Measurements from ENCODE around the gene FOXK2. TPM values are rescaled to one million over a fixed set of nuclear protein-coding genes. Genes with fewer than 3 reads are reported as not detected.

The FOXK2 gene
- total RNA-seq, 1 experiment from 2014 or later, result 72.0 TPM

- Histone ChIP-seq H2AK5ac (ENCODE audit: insufficient read length, low read length) (no peak overlapping the region), H3K23ac (ENCODE audit: insufficient read length, low read depth, low read length) (no peak overlapping the region), H3K18ac (ENCODE audit: insufficient read length, low read depth, low read length) (no peak overlapping the region), H4K8ac (replicated peaks; ENCODE audit: insufficient read length, low read depth, low read length) (no peak overlapping the region), H2BK20ac (ENCODE audit: low read depth, low read length, poor library complexity, severe bottlenecking) (no peak overlapping the region), H2BK120ac (ENCODE audit: low read depth, low read length, poor library complexity, severe bottlenecking) (no peak overlapping the region), H2BK5ac (ENCODE audit: insufficient read length, low read length) (no peak overlapping the region), H3K4ac (ENCODE audit: low read depth, low read length) (no peak overlapping the region), H3K9ac (ENCODE audit: extremely low read depth, insufficient read length, low read length) (no peak overlapping the region), H3K23me2 (ENCODE audit: insufficient read length, low read depth, low read length, poor library complexity, severe bottlenecking) (no peaks in the 10 kb centered on the region), H3K14ac (ENCODE audit: insufficient read depth, low read length) (no peak overlapping the region), H3K4me1 (ENCODE audit: insufficient read depth, low read length) (no peaks in the 10 kb centered on the region; the same call in 1 of the 2 replicates), H3K27me3 (ENCODE audit: insufficient read depth, low read length) (no peaks in the 10 kb centered on the region), H4K20me1 (ENCODE audit: control insufficient read depth, insufficient read depth, insufficient read length) (peaks cover 8% of the 10 kb centered on the region), H3T11ph (ENCODE audit: low read length) (no peak overlapping the region), H2AFZ (ENCODE audit: low read length) (no peak overlapping the region), H3K9me3 (ENCODE audit: control insufficient read depth, low read depth, low read length) (no peaks in the 10 kb centered on the region), H3K27ac (ENCODE audit: insufficient read length, low read depth, low read length) (no peak overlapping the region), H3K56ac (ENCODE audit: insufficient read length, low read depth, low read length) (no peak overlapping the region), H4K5ac (ENCODE audit: insufficient read length, low read depth, low read length) (no peak overlapping the region), H3K4me2 (ENCODE audit: insufficient read depth, insufficient read length, low read length) (no peak overlapping the region), H3K79me1 (ENCODE audit: insufficient read depth, low read depth, low read length, poor library complexity, severe bottlenecking) (peaks cover 20% of the 10 kb centered on the region), H4K91ac (ENCODE audit: insufficient read length, low read depth, low read length) (no peak overlapping the region), H2BK12ac (ENCODE audit: insufficient read length, low read depth, low read length) (no peak overlapping the region), H3K79me2 (ENCODE audit: insufficient read depth, low read length) (peaks cover 49% of the 10 kb centered on the region; the same call in 1 of the 2 replicates), H2BK15ac (ENCODE audit: low read depth, low read length) (no peak overlapping the region)
- Mint-ChIP-seq H3K27ac (peak overlapping the region in 2 of 3 experiments; percentile 88 to 93; a peak in 3 of 7 replicates), H3K36me3 (ENCODE audit: insufficient read depth in 1 of 3, low read depth in 3 of 3) (peaks cover 6 to 19% (median 19%) of the 10 kb centered on the region in 3 experiments; a peak in 6 of 7 replicates), H3K27me3 (ENCODE audit: low read depth) (no peaks in the 10 kb centered on the region), H3K9me3 (no peaks in the 10 kb centered on the region), H3K4me1 (peaks cover 15 to 22% of the 10 kb centered on the region in 2 experiments), H3K4me3 (no peak overlapping the region)
- no peak for TF ChIP-seq CTCF (conservative IDR thresholded peaks at IDR 0.05)
- no CpG with 5 or more reads among the region's 15 CpGs for WGBS (ENCODE audit: extremely low coverage, insufficient read length, low lambda C conversion rate)
- no peak for DNase-seq
These were observed 40.7 kb downstream of the FOXK2 start for GRCh38 chr17:82560252-82560642.

All from H9 (cell line).